Measurements from ENCODE around the gene CTXN2. TPM values are rescaled to one million over a fixed set of nuclear protein-coding genes. Genes with fewer than 3 reads are reported as not detected.
A peak's percentile ranks its signal among the peaks of the same experiment; 100 is the strongest.

CTXN2 gene
- total and polyA plus RNA-seq, 2 of the 4 experiments (the other 2 are of a cell fraction) = not detected

GRCh38 chr15:48147358-48147757 lies 44.1 kb upstream of the CTXN2 start:
- no peak for ATAC-seq (ENCODE audit: low read depth)
- H2AK9ac ChIP-seq (replicated peaks; ENCODE audit: low read depth, low read length, poor library complexity) = no peak overlapping the region
- H2BK15ac ChIP-seq (ENCODE audit: low read depth, low read length) = 0 out of 3 replicates have a peak overlapping the region, but pooled peaks have one; percentile 41
- no peak overlapping the region for H3K23ac ChIP-seq (ENCODE audit: low read depth, low read length)
- H3K9me1 ChIP-seq (ENCODE audit: insufficient read depth, low read length) = no peaks in the 10 kb centered on the region
- H3K4me1 ChIP-seq (ENCODE audit: control insufficient read depth, insufficient read depth, low read length) = no peaks in the 10 kb centered on the region; the same call in none of the 2 replicates
- peak overlapping the region; percentile 75 for H2BK20ac ChIP-seq (ENCODE audit: low read depth, low read length)
- no peak overlapping the region for H4K91ac ChIP-seq (ENCODE audit: insufficient read depth, low read depth, low read length)
- H3K36me3 ChIP-seq (ENCODE audit: control insufficient read depth, insufficient read depth, low read length) = no peaks in the 10 kb centered on the region; the same call in 1 of the 2 replicates
- H3K18ac ChIP-seq (ENCODE audit: low read depth, low read length) = peak overlapping the region; percentile 11; the same call in 1 of the 2 replicates
- TF ChIP-seq CEBPB (IDR thresholded peaks at IDR 0.05; ENCODE audit: low read depth, low read length) (no peak), POLR2A (IDR thresholded peaks at IDR 0.05; ENCODE audit: low read depth, low read length) (no peak), RFX5 (IDR thresholded peaks at IDR 0.05; ENCODE audit: low read depth, low read length) (no peak), USF2 (IDR thresholded peaks at IDR 0.05; ENCODE audit: low read depth, low read length) (no peak), MAFK (IDR thresholded peaks at IDR 0.05; ENCODE audit: low read depth, low read length) (no peak), CHD1 (IDR thresholded peaks at IDR 0.05; ENCODE audit: low read depth, low read length) (no peak), SMC3 (IDR thresholded peaks at IDR 0.05; ENCODE audit: low read depth, low read length) (no peak), CTCF (conservative IDR thresholded peaks at IDR 0.05; ENCODE audit: low read depth, low read length) (no peak), RAD21 (IDR thresholded peaks at IDR 0.05; ENCODE audit: low read length) (no peak), BHLHE40 (IDR thresholded peaks at IDR 0.05; ENCODE audit: low read depth, low read length) (no peak), MAZ (IDR thresholded peaks at IDR 0.05; ENCODE audit: borderline replicate concordance, low read depth, low read length) (no peak)
- peak; percentile 11 for DNase-seq
- no peak overlapping the region; the same call in 1 of the 2 replicates for H4K5ac ChIP-seq (ENCODE audit: low read depth, low read length)
- no peaks in the 10 kb centered on the region for H3K9me3 ChIP-seq (ENCODE audit: control insufficient read depth, insufficient read depth, low read length)
- H4K20me1 ChIP-seq (ENCODE audit: insufficient read depth, low read length) = no peaks in the 10 kb centered on the region
- no peak overlapping the region for H3K56ac ChIP-seq (ENCODE audit: extremely low read depth, insufficient read depth, low read length)
- no peak overlapping the region for H3K9ac ChIP-seq (ENCODE audit: low read depth, low read length)
- in situ Hi-C loops (cut with MboI; ENCODE audit: low sequenced_read_pairs) = no loop called here
- BruUV-seq (replicated peaks) = no TSS peak
- no peak overlapping the region for H3K4me3 ChIP-seq (ENCODE audit: insufficient read depth, low read depth, low read length)
- peak overlapping the region; percentile 77 for H2BK120ac ChIP-seq (ENCODE audit: low read depth, low read length)
- dilution Hi-C loops (cut with HindIII; ENCODE audit: low sequenced_read_pairs, unreplicated experiment) = no loop called here
- peak overlapping the region; percentile 44; the same call in 1 of the 2 replicates for H3K4ac ChIP-seq (ENCODE audit: low read depth, low read length)
- no peaks in the 10 kb centered on the region for H3K27me3 ChIP-seq (ENCODE audit: control insufficient read depth, insufficient read depth, low read length)
- H2AFZ ChIP-seq (replicated peaks; ENCODE audit: low read length, poor library complexity) = no peak overlapping the region
- H3K79me1 ChIP-seq (ENCODE audit: low read depth in 1 of 2, low read length in 2 of 2) = peaks cover 0 to 3% of the 10 kb centered on the region in 2 experiments; a peak in 1 of 4 replicates
- no peak overlapping the region; the same call in 1 of the 2 replicates for H3K4me2 ChIP-seq (ENCODE audit: low read depth, low read length)
- H3K27ac ChIP-seq (ENCODE audit: insufficient read depth, low read length) = no peak overlapping the region
- peak overlapping the region; percentile 60 for H2BK5ac ChIP-seq (ENCODE audit: low read depth, low read length, poor library complexity, severe bottlenecking)
- ChIA-PET POLR2A (ENCODE audit: unreplicated experiment) (no interaction called here), CTCF (no interaction called here)
- H2AK5ac ChIP-seq (ENCODE audit: low read depth, low read length) = no peak overlapping the region
- peak overlapping the region in 1 of 2 experiments; percentile 42; a peak in 2 of 4 replicates for H4K8ac ChIP-seq (ENCODE audit: low read depth in 2 of 2, low read length in 2 of 2)
- intact Hi-C loops (cut with micrococcal nuclease) = no loop called here
- H3K14ac ChIP-seq (replicated peaks; ENCODE audit: low read depth, low read length) = 0 out of 2 replicates have a peak overlapping the region, but pooled peaks have one; percentile 54

Data from IMR-90 (cell line).